ENCODE measurements around the gene ZNF30. TPM values are rescaled to one million over a fixed set of nuclear protein-coding genes. Genes with fewer than 3 reads are reported as not detected.

Gene ZNF30
- total RNA-seq, 1 donor from 2014 or later, result 7.7 TPM

DNA sequence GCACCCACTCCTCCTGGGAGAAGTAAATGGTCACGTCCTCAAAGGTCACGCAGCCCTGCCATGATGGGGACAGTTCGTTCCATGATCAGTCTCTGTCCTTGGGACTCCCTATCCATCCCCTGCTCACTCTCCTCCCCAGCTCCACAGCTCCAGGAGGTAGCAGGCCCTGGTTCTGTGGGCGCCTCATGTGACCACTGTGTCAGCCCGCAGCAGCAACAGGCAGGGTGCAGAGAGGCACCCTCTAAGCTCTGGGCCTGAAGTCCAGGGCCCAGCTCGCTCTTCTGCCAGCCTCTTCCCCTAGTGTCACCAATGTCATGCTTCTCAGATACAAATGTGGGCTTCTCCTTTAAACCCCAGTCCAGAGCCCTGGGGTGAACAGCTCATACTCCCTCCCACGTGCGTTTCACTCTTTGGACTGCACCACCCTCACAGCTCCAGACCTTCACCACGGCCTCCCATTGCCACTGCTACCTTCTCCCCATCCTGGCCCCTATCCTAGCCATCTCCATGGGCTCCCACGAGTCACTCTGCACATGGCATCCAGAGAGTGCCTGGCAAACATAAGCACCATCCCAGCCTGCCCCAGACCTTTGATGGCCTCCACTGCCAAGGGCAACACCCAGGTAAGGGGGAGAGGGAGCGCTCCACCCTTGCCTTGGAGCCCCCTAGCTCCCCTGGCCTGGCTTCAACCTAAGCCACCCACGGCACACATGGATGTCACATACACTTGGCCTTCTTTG, 34.4 kb downstream of the ZNF30 start:
- peak overlapping the region; percentile 88 for H3K4me3 Mint-ChIP-seq (ENCODE audit: low read depth)
- peaks cover 69% of the 10 kb centered on the region for H3K36me3 Mint-ChIP-seq (ENCODE audit: insufficient read depth)

DNA sequence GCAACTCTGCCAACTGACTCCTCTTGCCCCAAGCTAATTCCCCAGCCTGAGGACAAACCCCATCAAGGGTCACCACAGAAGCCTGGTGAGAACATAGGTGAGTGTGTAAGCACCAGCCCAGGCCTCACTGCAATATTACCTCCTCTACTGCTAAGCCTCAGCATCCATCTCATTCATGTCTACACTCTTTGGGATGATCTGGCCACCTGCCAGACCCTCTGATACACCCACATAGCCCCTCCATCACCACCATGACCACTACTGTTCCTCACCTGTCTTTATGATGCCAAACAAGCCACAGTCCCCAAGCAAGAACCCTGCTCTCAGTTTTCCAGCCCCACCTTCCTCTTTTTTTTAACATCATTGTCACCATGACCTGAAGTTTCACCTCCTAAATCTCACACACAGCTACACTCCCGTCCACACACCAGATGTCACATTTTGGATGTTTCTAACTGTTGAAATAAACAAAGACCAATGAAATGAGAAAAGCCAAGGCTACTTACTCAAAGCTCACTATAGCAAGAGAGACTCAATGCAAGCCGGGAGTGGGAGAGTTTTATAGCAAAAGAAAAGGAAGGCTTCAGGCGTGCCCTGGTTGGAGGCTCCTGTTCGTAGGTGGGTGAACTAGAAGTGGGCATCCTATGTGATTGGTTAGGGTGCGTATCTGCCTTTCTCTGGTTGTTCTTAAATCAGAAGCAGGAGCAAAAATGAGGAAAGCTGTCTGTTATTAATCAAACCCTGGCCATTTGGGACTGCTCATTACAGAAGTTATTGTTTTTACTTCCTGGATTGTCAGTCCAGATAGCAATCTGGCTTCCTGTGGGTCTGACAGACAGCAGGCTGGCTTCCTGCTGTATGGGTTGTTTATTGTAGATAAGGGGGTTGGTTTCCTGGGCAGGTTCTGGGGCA, 35.3 kb downstream of the ZNF30 start:
- peaks cover 59% of the 10 kb centered on the region for H3K36me3 Mint-ChIP-seq (ENCODE audit: insufficient read depth)
- H3K4me1 Mint-ChIP-seq (ENCODE audit: low read depth), result peaks cover 16% of the 10 kb centered on the region
- no peak for DNase-seq (ENCODE audit: low spot score, unreplicated experiment)
- no peaks in the 10 kb centered on the region for H3K27me3 Mint-ChIP-seq
- H3K4me3 Mint-ChIP-seq (ENCODE audit: low read depth), result peak overlapping the region; percentile 88
- peaks cover 41% of the 10 kb centered on the region for H3K9me3 Mint-ChIP-seq (ENCODE audit: low read depth)
- H3K27ac Mint-ChIP-seq, result no peak overlapping the region
- TF ChIP-seq, protein P1, sequence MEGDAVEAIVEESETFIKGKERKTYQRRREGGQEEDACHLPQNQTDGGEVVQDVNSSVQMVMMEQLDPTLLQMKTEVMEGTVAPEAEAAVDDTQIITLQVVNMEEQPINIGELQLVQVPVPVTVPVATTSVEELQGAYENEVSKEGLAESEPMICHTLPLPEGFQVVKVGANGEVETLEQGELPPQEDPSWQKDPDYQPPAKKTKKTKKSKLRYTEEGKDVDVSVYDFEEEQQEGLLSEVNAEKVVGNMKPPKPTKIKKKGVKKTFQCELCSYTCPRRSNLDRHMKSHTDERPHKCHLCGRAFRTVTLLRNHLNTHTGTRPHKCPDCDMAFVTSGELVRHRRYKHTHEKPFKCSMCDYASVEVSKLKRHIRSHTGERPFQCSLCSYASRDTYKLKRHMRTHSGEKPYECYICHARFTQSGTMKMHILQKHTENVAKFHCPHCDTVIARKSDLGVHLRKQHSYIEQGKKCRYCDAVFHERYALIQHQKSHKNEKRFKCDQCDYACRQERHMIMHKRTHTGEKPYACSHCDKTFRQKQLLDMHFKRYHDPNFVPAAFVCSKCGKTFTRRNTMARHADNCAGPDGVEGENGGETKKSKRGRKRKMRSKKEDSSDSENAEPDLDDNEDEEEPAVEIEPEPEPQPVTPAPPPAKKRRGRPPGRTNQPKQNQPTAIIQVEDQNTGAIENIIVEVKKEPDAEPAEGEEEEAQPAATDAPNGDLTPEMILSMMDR (IDR thresholded peaks at IDR 0.05; ENCODE audit: unreplicated experiment), result no peak

More for the DNA sequence above, 34.4 kb downstream of the ZNF30 start:
- Mint-ChIP-seq H3K9me3 (ENCODE audit: low read depth) (peaks cover 48% of the 10 kb centered on the region), H3K4me1 (ENCODE audit: low read depth) (peaks cover 16% of the 10 kb centered on the region), H3K27ac (no peak overlapping the region), H3K27me3 (no peaks in the 10 kb centered on the region)
- TF ChIP-seq, protein P1 (IDR thresholded peaks at IDR 0.05; ENCODE audit: unreplicated experiment), result no peak
- no peak for DNase-seq (ENCODE audit: low spot score, unreplicated experiment)

- peak overlapping the region; percentile 77 for H3K27ac Mint-ChIP-seq
- peak overlapping the region; percentile 88 for H3K4me3 Mint-ChIP-seq (ENCODE audit: low read depth)
- H3K36me3 Mint-ChIP-seq (ENCODE audit: insufficient read depth), result peaks cover 50% of the 10 kb centered on the region
- no peak for DNase-seq (ENCODE audit: low spot score, unreplicated experiment)
- TF ChIP-seq, protein P1 (IDR thresholded peaks at IDR 0.05; ENCODE audit: unreplicated experiment), result no peak
- peaks cover 37% of the 10 kb centered on the region for H3K9me3 Mint-ChIP-seq (ENCODE audit: low read depth)
- H3K27me3 Mint-ChIP-seq, result no peaks in the 10 kb centered on the region
- peaks cover 16% of the 10 kb centered on the region for H3K4me1 Mint-ChIP-seq (ENCODE audit: low read depth)
Observed at GRCh38 chr19:34962687-34963572, 36.2 kb downstream of the ZNF30 start.

GRCh38 chr19:34963573-34964406, 37.1 kb downstream of the ZNF30 start, which contains the start of gene ZNF792:
Gene ZNF792, minus strand, starts transcription at chr19:34964229. Its CDS starts 567 bp downstream, at chr19:34963662.
- peaks cover 42% of the 10 kb centered on the region for H3K36me3 Mint-ChIP-seq (ENCODE audit: insufficient read depth)
- no peaks in the 10 kb centered on the region for H3K27me3 Mint-ChIP-seq
- H3K9me3 Mint-ChIP-seq (ENCODE audit: low read depth), result peaks cover 37% of the 10 kb centered on the region
- DNase-seq (ENCODE audit: low spot score, unreplicated experiment), result peak; percentile 57
- H3K27ac Mint-ChIP-seq, result peak within 1 kb of the TSS; percentile 77
- TF ChIP-seq, protein P1 (IDR thresholded peaks at IDR 0.05; ENCODE audit: unreplicated experiment), result no peak
- H3K4me1 Mint-ChIP-seq (ENCODE audit: low read depth), result peaks cover 16% of the 10 kb centered on the region
- H3K4me3 Mint-ChIP-seq (ENCODE audit: low read depth), result peak within 1 kb of the TSS; percentile 88

Measured in progenitor cell of endocrine pancreas (in vitro differentiated cells).